Type B pancreatic cell (in vitro differentiated cells): ENCODE results near the gene SUPT3H. TPM values are rescaled to one million over a fixed set of nuclear protein-coding genes. Genes with fewer than 3 reads are reported as not detected.
"Not testable (repeated sequence)": the region's sequence is repeated elsewhere in the genome, so short reads cannot be mapped to it uniquely, and the experiment has no call there.

Experiments
- DNase-seq: peaks from one replicate; pipeline ENCODE4 v3.0.0; 2021; ENCODE audit warnings: mixed read lengths; ENCODE audit not compliant: unreplicated experiment; ENCODE audit errors: extremely low spot score
- H3K27ac Mint-ChIP-seq: 2 replicates; pipeline ENCODE4 v1.8.0; 2021; ENCODE audit warnings: mild to moderate bottlenecking, mixed read lengths
- H3K27me3 Mint-ChIP-seq: 2 replicates; pipeline ENCODE4 v1.8.0; 2021; ENCODE audit warnings: mixed read lengths
- H3K36me3 Mint-ChIP-seq: 2 replicates; pipeline ENCODE4 v1.8.0; 2021; ENCODE audit warnings: mixed read lengths
- H3K4me1 Mint-ChIP-seq: one replicate; pipeline ENCODE4 v1.8.0; 2021; ENCODE audit warnings: mixed read lengths; ENCODE audit not compliant: unreplicated experiment
- H3K4me3 Mint-ChIP-seq: 2 replicates; pipeline ENCODE4 v1.8.0; 2021; ENCODE audit warnings: mild to moderate bottlenecking, mixed read lengths
- H3K9me3 Mint-ChIP-seq: 2 replicates; pipeline ENCODE4 v1.8.0; 2021; ENCODE audit warnings: mixed read lengths
- total RNA-seq: library from RNA; stranded (reverse); gene quantifications from 2 replicates; pipeline ENCODE4 v1.2.1, GENCODE V29; 2021; ENCODE audit warnings: low replicate concordance
- TF ChIP-seq, protein P1 (sequence below): fragments of 200-600 bp; sonication (generic); conservative IDR thresholded peaks from 2 replicates; pipeline ENCODE4 v1.5.0; 2021; ENCODE audit warnings: antibody characterized with exemption, mild to moderate bottlenecking

SUPT3H gene
- total RNA-seq, 1 donor from 2014 or later, result 18.4 TPM

DNA sequence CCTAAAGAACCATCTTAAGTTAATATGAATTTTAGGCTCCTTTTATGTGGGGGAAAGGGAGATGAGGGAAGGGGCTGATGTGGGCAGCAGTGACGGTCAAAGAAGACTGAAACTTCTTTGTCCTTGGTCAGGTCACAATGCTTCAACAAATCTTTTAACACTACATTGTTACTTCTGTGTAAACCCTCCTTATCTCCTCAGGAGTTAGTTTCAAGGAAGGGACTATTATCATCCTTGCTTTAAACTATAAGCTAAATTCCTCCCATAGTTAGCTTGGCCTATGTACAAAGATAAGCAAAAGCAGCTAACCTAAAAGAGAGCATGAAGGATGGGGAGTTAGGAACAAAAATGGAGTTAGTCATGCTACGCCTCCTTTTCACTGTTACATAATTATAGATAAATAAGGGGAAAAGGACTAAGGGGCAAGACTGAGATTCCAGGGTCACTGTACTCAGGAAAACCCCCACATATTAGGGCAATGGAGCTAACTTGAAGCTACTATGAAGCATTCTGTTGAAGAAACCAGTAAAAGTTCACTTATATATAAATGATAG, 222.3 kb downstream of the SUPT3H start:
- no peak overlapping the region for H3K4me3 Mint-ChIP-seq
- H3K4me1 Mint-ChIP-seq, result no peaks in the 10 kb centered on the region
- H3K9me3 Mint-ChIP-seq, result no peaks in the 10 kb centered on the region
- DNase-seq, result no peak
- H3K27me3 Mint-ChIP-seq, result no peaks in the 10 kb centered on the region
- TF ChIP-seq, protein P1, sequence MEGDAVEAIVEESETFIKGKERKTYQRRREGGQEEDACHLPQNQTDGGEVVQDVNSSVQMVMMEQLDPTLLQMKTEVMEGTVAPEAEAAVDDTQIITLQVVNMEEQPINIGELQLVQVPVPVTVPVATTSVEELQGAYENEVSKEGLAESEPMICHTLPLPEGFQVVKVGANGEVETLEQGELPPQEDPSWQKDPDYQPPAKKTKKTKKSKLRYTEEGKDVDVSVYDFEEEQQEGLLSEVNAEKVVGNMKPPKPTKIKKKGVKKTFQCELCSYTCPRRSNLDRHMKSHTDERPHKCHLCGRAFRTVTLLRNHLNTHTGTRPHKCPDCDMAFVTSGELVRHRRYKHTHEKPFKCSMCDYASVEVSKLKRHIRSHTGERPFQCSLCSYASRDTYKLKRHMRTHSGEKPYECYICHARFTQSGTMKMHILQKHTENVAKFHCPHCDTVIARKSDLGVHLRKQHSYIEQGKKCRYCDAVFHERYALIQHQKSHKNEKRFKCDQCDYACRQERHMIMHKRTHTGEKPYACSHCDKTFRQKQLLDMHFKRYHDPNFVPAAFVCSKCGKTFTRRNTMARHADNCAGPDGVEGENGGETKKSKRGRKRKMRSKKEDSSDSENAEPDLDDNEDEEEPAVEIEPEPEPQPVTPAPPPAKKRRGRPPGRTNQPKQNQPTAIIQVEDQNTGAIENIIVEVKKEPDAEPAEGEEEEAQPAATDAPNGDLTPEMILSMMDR, result no peak
- H3K36me3 Mint-ChIP-seq, result no peaks in the 10 kb centered on the region
- no peak overlapping the region for H3K27ac Mint-ChIP-seq

DNA sequence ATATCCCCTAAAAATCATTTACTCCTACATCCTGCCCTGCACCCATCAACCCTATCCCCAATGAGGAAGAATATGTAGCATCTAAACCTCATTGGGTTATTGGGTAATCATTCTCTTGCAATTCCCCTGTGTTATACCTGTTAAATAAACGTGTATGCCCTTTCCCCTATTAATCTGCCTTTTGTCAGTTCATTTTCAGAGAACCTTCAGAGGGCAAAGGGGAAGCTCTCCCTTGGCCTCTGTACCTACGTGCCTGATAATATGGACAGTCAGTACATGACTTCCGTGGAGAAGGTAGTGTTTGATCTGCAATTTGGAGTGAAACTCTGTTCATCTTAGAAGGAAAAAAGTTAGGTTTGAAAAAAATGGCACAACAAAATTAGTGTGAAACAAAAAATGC, 223.1 kb downstream of the SUPT3H start:
- H3K27me3 Mint-ChIP-seq, result no peaks in the 10 kb centered on the region
- H3K4me3 Mint-ChIP-seq, result no peak overlapping the region
- H3K4me1 Mint-ChIP-seq, result no peaks in the 10 kb centered on the region
- no peak for DNase-seq
- no peaks in the 10 kb centered on the region for H3K9me3 Mint-ChIP-seq
- no peak overlapping the region for H3K27ac Mint-ChIP-seq
- no peaks in the 10 kb centered on the region for H3K36me3 Mint-ChIP-seq
- TF ChIP-seq, protein P1, result no peak

- Mint-ChIP-seq H3K27ac (no peak overlapping the region), H3K4me1 (no peaks in the 10 kb centered on the region), H3K9me3 (peaks cover 13% of the 10 kb centered on the region), H3K27me3 (no peaks in the 10 kb centered on the region), H3K36me3 (no peaks in the 10 kb centered on the region), H3K4me3 (no peak overlapping the region)
- DNase-seq, result no peak
- TF ChIP-seq, protein P1, result no peak
These were observed 228.9 kb downstream of the SUPT3H start for GRCh38 chr6:45148711-45149341.

GRCh38 chr6:45148278-45148677, 229.5 kb downstream of the SUPT3H start:
- no peaks in the 10 kb centered on the region for H3K27me3 Mint-ChIP-seq
- H3K4me1 Mint-ChIP-seq, result no peaks in the 10 kb centered on the region
- peaks cover 18% of the 10 kb centered on the region for H3K9me3 Mint-ChIP-seq
- no peak overlapping the region for H3K4me3 Mint-ChIP-seq
- TF ChIP-seq, protein P1, result no peak
- H3K36me3 Mint-ChIP-seq, result no peaks in the 10 kb centered on the region
- H3K27ac Mint-ChIP-seq, result no peak overlapping the region
- no peak for DNase-seq

DNA sequence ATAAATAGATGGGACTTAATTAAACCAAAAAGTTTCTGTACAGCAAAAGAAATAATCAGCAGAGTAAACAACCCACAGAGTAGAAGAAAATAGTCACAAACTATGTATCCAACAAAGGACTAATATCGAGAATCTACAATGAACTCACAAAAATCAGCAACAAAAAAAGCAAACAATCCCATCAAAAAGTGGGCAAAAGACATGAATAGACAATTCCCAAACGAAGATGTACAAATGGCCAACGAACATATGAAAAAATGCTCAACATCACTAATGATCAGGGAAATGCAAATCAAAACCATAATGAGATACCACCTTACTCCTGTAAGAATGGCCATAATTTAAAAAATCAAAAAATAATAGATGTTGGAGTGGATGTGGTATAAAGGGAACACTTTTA, 232.1 kb downstream of the SUPT3H start:
- not testable (repeated sequence) for H3K4me3 Mint-ChIP-seq, H3K36me3 Mint-ChIP-seq, DNase-seq, H3K27ac Mint-ChIP-seq, H3K4me1 Mint-ChIP-seq, H3K27me3 Mint-ChIP-seq
- peaks cover 26% of the 10 kb centered on the region for H3K9me3 Mint-ChIP-seq

DNA sequence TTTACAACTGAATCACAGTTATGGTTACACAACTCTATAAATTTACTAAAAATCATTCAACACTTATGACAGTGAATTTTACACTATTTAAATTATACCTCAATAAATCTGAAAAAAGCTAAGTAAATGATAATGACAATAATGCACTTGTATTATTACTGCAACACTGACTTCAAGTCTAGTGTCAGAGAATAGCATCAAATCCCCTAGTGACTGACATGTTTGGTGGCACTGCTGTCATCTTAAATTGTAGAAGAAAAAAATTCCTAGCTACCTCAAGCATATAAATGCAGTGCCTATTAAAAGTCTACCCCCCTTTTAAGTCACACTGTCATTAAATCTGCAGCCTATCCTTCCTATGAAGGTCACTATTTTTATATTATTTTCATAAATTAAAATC, 239.0 kb downstream of the SUPT3H start:
- no peak for DNase-seq
- TF ChIP-seq, protein P1, result no peak
- Mint-ChIP-seq H3K9me3 (peaks cover 17% of the 10 kb centered on the region), H3K27me3 (no peaks in the 10 kb centered on the region), H3K4me1 (no peaks in the 10 kb centered on the region), H3K4me3 (no peak overlapping the region), H3K36me3 (peaks cover 4% of the 10 kb centered on the region), H3K27ac (no peak overlapping the region)
